Body of pancreas (tissue), 4 donors: ENCODE data around the gene SCG5.

Experiments
- POLR2A ChIP-seq, 3 donors: fragments of 450-650 bp; IDR thresholded peaks; one replicate each; pipeline ENCODE4 v1.6.1; 2016; ENCODE audit warnings: antibody characterized with exemption in 3 of 3, mild to moderate bottlenecking in 2 of 3
- TF ChIP-seq, protein P1 (sequence below), 7 experiments: fragments of 450-650 bp in 4 of 7; fragments of 200-600 bp in 3 of 7; sonication (generic) in 3 of 7; IDR thresholded peaks; one replicate each; pipeline ENCODE4 v1.5.1; 2016 to 2019; ENCODE audit warnings: antibody characterized with exemption in 7 of 7

DNA sequence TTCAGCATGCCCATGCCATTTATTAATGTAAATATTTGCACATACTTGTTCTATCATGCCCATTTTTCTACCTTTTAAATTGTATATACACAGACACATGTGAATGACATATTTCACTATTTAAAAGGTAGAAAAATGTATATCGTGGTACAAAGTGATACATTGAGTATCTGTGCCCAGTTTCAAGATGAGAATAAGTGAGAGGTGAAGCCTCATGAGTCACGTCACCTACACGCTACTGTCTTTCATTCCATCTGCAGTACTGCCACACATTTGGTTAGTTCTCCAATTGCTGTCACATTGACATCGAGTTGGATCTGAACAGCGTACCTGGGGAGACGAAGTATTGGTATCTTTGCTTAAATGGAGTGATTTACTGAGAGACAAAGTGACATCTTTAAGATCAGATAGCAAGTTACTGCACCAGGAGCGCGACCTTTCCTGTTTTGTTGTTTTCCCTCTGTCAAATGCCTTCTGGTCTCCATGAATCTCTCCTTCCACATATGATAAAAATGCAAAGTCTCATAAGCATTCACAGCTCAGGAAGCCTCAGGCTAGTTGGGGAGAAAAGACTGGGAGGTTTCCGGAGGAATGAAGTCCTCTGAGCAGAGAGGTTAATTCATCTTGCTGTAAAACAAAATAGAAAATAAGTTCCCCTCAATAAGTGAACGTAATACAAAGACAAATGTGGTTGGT lies 88.3 kb downstream of the SCG5 start:
- TF ChIP-seq, protein P1, sequence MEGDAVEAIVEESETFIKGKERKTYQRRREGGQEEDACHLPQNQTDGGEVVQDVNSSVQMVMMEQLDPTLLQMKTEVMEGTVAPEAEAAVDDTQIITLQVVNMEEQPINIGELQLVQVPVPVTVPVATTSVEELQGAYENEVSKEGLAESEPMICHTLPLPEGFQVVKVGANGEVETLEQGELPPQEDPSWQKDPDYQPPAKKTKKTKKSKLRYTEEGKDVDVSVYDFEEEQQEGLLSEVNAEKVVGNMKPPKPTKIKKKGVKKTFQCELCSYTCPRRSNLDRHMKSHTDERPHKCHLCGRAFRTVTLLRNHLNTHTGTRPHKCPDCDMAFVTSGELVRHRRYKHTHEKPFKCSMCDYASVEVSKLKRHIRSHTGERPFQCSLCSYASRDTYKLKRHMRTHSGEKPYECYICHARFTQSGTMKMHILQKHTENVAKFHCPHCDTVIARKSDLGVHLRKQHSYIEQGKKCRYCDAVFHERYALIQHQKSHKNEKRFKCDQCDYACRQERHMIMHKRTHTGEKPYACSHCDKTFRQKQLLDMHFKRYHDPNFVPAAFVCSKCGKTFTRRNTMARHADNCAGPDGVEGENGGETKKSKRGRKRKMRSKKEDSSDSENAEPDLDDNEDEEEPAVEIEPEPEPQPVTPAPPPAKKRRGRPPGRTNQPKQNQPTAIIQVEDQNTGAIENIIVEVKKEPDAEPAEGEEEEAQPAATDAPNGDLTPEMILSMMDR (IDR thresholded peaks at IDR 0.05), result no peak
- no peak for TF ChIP-seq POLR2A (IDR thresholded peaks at IDR 0.05)
